Left lung (tissue), 10 donors: ENCODE data around the gene ROBO2. TPM values are rescaled to one million over a fixed set of nuclear protein-coding genes. Genes with fewer than 3 reads are reported as not detected.

ENCODE experiments used
- ATAC-seq: fragments of 200-7000 bp; cut with Tn5 transposase; one replicate; pipeline ENCODE4 v1.9.1; 2020; ENCODE audit warnings: moderate library complexity
- DNase-seq, 4 donors: peaks; one replicate each; pipeline ENCODE4 v3.0.0-alpha.2; 2013 to 2020
- H3K27ac ChIP-seq, 2 donors: fragments of 200-600 bp; sonication (generic) in 1 of 2; one replicate each; pipeline versions ENCODE4 v1.5.0 to v1.8.0; 2020 to 2021
- H3K27me3 ChIP-seq, 2 donors: fragments of 200-600 bp; sonication (generic) in 1 of 2; one replicate each; pipeline versions ENCODE4 v1.5.0 to v1.8.0; 2020 to 2021
- H3K36me3 ChIP-seq, 2 donors: fragments of 200-600 bp; sonication (generic) in 1 of 2; one replicate each; pipeline versions ENCODE4 v1.5.0 to v1.8.0; 2020 to 2021
- H3K4me1 ChIP-seq, 2 donors: fragments of 200-600 bp; one replicate each; pipeline ENCODE4 v1.8.0; 2021
- H3K4me3 ChIP-seq, 2 donors: fragments of 200-600 bp; sonication (generic) in 1 of 2; one replicate each; pipeline versions ENCODE4 v1.5.0 to v1.8.0; 2020 to 2021; ENCODE audit warnings: mild to moderate bottlenecking in 1 of 2
- H3K9me3 ChIP-seq, 2 donors: fragments of 200-600 bp; sonication (generic) in 1 of 2; one replicate each; pipeline versions ENCODE4 v1.5.0 to v1.8.0; 2020 to 2021
- CTCF ChIP-seq, 2 donors: fragments of 200-600 bp; sonication (generic) in 1 of 2; IDR thresholded peaks; one replicate each; pipeline versions ENCODE4 v1.5.0 to v1.8.0; 2021; ENCODE audit warnings: antibody characterized with exemption in 2 of 2
- intact Hi-C, 2 donors: fragments of 100-400 bp; cut with DNase I; formaldehyde crosslinking; loops; one replicate each; pipeline versions ENCODE4 v1.11.2 to v1.14.2; 2022
- polyA plus RNA-seq, 6 donors: library from polyadenylated mRNA; unstranded; fragments of 120-200 nt; gene quantifications; one replicate each; pipeline ENCODE4 v1.2.1, GENCODE V29; 2013; ENCODE audit not compliant: insufficient read length in 6 of 6
- total RNA-seq, 2 donors: library from RNA; stranded (reverse); fragmentation: NEBNext Ultra II Directional; extraction: Animal tissue kit (Norgen Biotek cat#: 25700); gene quantifications; one replicate each; pipeline ENCODE4 v1.2.1, GENCODE V29; 2021
- donor health status: DM: no; HTN: yes; CAD: no.
- donor health status: DM: no; HTN: no; CAD: no.

Gene ROBO2
- total and polyA plus RNA-seq, 8 donors: 4.9 to 66.2 (median 51.1) TPM

- intact Hi-C loops: no loop called here
- H3K4me3 ChIP-seq: no peak overlapping the region
- H3K36me3 ChIP-seq: no peaks in the 10 kb centered on the region
- H3K27me3 ChIP-seq: no peaks in the 10 kb centered on the region
- no peaks in the 10 kb centered on the region for H3K4me1 ChIP-seq
- ATAC-seq: no peak
- H3K9me3 ChIP-seq: no peaks in the 10 kb centered on the region
- DNase-seq: no peak
- TF ChIP-seq CTCF (IDR thresholded peaks at IDR 0.05): no peak
- no peak overlapping the region for H3K27ac ChIP-seq
Observed at GRCh38 chr3:77303955-77304699, 264.2 kb downstream of the ROBO2 start.

GRCh38 chr3:77304700-77305021, 264.8 kb downstream of the ROBO2 start:
- no peak overlapping the region for H3K4me3 ChIP-seq
- TF ChIP-seq CTCF (IDR thresholded peaks at IDR 0.05): no peak
- no peaks in the 10 kb centered on the region for H3K4me1 ChIP-seq
- H3K27me3 ChIP-seq: no peaks in the 10 kb centered on the region
- intact Hi-C loops: no loop called here
- H3K27ac ChIP-seq: no peak overlapping the region
- ATAC-seq: no peak
- DNase-seq: no peak
- no peaks in the 10 kb centered on the region for H3K36me3 ChIP-seq
- no peaks in the 10 kb centered on the region for H3K9me3 ChIP-seq

GRCh38 chr3:77309460-77309859, 269.6 kb downstream of the ROBO2 start:
- H3K36me3 ChIP-seq: no peaks in the 10 kb centered on the region
- H3K27me3 ChIP-seq: no peaks in the 10 kb centered on the region
- no peak overlapping the region for H3K4me3 ChIP-seq
- H3K4me1 ChIP-seq: no peaks in the 10 kb centered on the region
- intact Hi-C loops: no loop called here
- TF ChIP-seq CTCF (IDR thresholded peaks at IDR 0.05): no peak
- no peaks in the 10 kb centered on the region for H3K9me3 ChIP-seq
- no peak overlapping the region for H3K27ac ChIP-seq
- ATAC-seq (no peak), DNase-seq (no peak)

GRCh38 chr3:77313843-77314242, 273.9 kb downstream of the ROBO2 start:
- no peak for ATAC-seq
- Histone ChIP-seq H3K36me3 (no peaks in the 10 kb centered on the region), H3K27ac (no peak overlapping the region), H3K4me3 (no peak overlapping the region), H3K4me1 (no peaks in the 10 kb centered on the region), H3K9me3 (no peaks in the 10 kb centered on the region), H3K27me3 (no peaks in the 10 kb centered on the region)
- intact Hi-C loops: no loop called here
- no peak for DNase-seq
- no peak for TF ChIP-seq CTCF (IDR thresholded peaks at IDR 0.05)

- Histone ChIP-seq H3K27me3 (no peaks in the 10 kb centered on the region), H3K4me3 (no peak overlapping the region), H3K27ac (no peak overlapping the region), H3K36me3 (no peaks in the 10 kb centered on the region), H3K4me1 (no peaks in the 10 kb centered on the region), H3K9me3 (no peaks in the 10 kb centered on the region)
- ATAC-seq (peak; percentile 21), DNase-seq (no peak)
- no peak for TF ChIP-seq CTCF (IDR thresholded peaks at IDR 0.05)
- intact Hi-C loops: no loop called here
Observed at GRCh38 chr3:77319711-77320110, 279.8 kb downstream of the ROBO2 start.
